ENCODE data around the gene ITPKB.

Gene ITPKB

GRCh38 chr1:226598455-226598849 is 140.6 kb downstream of the ITPKB start:
- DNase-seq, result no peak

GRCh38 chr1:226597616-226598454 is 141.2 kb downstream of the ITPKB start:
- no peak for DNase-seq

DNA sequence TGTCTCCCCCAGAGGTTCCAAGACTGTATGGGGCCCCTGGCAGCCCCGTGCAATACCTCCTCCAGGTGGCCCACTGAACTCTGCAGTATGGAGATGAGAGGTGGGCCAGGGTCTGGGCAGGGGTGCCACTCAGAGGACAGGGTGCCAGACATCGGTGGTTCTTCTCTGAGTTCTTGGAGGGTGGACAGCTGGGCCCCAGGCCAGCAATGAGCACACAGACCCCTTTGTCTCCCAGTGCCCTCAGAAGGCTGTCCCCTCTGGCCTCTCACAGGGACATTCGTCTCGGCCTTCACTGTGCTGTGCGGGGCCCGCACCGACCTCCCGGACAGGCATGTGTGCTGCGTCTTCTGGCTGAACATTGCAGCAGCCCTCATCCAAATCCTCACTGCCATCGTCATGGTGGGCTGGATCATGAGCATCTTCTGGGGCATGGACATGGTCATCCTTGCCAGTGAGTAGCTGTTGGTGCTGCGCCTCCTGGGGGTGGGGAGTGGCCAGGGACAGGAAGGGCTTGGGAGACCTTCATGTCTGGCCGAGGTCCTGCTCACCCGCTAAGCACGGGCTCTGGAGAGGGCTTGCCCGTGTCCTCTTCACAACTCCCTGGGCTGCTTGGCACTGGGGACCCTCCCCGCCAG is 142.4 kb downstream of the ITPKB start:
- DNase-seq, result no peak

- no peak for DNase-seq
Measured at GRCh38 chr1:226593541-226593940, 145.5 kb downstream of the ITPKB start.

DNA sequence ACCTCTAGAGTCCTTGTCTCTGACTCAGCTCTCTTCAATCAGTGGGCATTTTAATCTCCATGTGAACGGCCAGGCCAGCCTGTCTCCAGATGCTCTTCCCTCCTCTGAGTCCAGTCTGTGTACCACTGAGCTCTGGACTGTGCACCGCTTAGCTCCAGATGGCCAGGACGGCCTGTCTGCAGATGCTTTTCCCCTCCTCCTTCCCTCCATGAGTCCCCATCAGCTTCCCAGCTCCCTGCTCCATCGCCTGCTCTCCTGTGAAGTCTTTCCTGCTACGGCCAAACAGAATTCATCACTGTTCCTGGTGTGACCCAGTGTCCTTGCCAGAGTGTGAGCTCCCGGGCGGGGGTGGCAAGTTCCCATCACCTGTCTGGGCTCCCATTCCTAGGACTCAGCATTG is 148.5 kb downstream of the ITPKB start:
- no peak for DNase-seq

DNA sequence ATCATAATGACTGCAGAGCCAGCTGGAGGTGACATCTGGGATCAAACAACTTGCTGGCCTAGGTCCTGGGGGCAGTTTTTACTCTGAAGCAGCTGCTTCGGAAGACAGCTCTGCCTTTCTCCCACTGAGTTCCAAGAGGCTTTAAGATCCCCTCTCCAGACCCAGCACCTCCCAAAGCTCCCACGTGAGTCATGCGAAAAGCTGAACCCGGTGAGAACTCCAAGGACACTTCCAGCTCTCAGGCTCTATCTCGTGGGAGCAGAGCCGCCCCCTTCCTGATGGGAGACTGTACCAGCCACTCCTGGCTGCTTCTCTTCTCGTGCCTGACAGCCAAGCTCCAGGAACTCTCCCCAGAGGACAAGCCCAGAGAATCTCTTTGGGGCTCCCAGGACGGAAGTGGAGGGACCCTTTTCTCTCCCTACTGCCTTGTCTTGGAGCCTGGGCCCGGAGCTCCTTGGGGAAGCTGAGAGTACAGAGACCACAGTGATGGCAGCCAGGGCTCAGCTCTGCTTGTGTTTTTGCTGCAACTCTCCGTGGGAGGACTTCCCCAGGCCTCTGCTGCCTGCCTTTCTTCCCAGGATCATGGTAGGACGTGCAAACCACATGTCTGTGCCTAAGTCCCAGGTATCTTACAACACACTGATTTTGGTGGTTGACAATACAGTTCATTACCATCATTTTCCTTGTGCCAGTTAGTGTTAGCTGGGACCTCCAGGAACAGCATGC is 149.9 kb downstream of the ITPKB start:
- DNase-seq, result no peak

- no peak for DNase-seq
Measured at GRCh38 chr1:226588484-226588883, 150.6 kb downstream of the ITPKB start.

GRCh38 chr1:226586650-226587422 is 152.2 kb downstream of the ITPKB start:
- DNase-seq, result no peak

GRCh38 chr1:226586116-226586515 is 153.0 kb downstream of the ITPKB start:
- DNase-seq, result no peak

GRCh38 chr1:226584164-226584563 is 154.9 kb downstream of the ITPKB start:
- no peak for DNase-seq

DNA sequence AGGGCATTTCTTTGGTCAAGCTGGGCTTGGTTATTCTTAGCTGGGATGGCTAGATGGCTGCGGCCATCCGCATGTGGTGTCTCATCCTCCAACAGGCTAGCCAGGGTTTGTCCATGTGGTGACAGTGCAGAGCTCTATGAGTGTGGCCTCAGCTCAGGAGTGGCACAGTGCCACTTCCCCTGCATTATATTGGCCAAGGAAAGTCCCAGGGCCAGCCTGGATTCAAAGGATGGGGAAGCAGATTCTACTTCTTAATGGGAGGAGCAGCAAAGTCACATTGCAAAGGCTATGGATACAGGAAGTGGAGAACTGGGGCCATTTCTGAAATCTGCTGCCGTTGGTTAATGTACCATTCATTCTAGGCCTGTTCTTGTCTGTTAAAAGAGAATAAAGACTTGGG is 156.1 kb downstream of the ITPKB start:
- no peak for DNase-seq

Measured in fibroblast of skin of right biceps (primary cell).